ENCODE results near the gene CLDN20.
"Not testable (repeated sequence)": the region's sequence is repeated elsewhere in the genome, so short reads cannot be mapped to it uniquely, and the experiment has no call there.

The CLDN20 gene

DNA sequence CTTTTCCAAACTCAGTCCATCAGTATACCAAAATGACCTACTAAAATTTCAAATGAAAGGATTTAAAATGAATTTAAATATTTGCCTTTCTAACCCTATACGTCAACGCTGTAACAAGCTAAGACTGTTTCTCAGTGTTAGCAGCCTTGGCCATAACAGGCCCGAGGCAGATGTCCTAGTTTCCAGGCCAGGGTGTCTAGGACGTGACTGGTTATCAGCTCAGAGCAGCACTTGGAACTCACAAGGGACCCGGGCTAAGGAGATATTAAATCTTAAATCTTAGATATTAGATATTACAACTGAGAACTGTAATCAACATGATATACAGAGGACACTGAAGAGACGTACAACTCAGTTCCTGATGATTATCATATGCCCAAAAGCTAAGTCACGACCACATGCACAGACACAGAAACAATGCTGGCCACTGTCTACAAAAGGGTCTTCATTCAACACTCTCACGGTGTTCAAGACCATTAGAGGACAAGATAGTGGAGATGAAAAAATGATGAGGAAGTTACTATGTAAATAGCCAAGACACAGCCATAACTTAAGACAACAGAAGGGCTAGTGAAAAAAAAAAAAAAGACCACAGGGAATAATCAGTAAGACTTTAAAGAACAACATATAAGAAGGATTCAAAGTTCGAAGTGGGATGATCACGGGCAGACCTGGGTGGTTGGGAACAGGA is at the start of gene CLDN20:
CLDN20 (plus strand) TSS at position 641 of the 691 bp plus-strand sequence. CDS start 11,707 bp downstream, outside the sequence.
- no peak for DNase-seq

DNA sequence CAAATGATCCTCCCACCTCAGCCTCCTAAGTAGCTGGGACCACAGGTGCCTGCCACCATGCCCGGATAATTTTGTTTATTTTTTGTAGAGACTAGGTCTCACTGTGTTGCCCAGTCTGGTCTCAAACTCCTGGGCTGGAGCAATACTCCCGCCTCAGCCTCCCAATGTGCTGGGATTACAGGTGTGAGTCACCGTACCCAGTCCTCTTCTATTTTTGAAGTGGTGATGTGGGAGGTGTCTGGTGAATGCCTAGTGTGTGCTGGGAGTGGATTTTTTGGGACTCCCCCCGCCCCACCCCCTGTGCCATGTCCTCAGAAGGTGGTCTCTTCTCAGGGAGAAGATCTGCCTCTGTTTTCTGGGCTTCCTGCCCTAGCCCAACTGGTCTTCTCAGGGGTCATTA is 47.9 kb upstream of the CLDN20 start:
- no peak for DNase-seq

GRCh38 chr6:155216312-155217046 is 47.3 kb upstream of the CLDN20 start:
- DNase-seq, result no peak

- DNase-seq, result not testable (repeated sequence)
These were observed 45.1 kb upstream of the CLDN20 start for GRCh38 chr6:155218711-155219110.

GRCh38 chr6:155219299-155219698 is 44.5 kb upstream of the CLDN20 start:
- DNase-seq, result no peak

- no peak for DNase-seq
These were observed 43.9 kb upstream of the CLDN20 start for GRCh38 chr6:155219858-155220301.

- no peak for DNase-seq
These were observed 42.7 kb upstream of the CLDN20 start for GRCh38 chr6:155221086-155221485.

GRCh38 chr6:155222506-155222905 is 41.3 kb upstream of the CLDN20 start:
- DNase-seq, result no peak

DNA sequence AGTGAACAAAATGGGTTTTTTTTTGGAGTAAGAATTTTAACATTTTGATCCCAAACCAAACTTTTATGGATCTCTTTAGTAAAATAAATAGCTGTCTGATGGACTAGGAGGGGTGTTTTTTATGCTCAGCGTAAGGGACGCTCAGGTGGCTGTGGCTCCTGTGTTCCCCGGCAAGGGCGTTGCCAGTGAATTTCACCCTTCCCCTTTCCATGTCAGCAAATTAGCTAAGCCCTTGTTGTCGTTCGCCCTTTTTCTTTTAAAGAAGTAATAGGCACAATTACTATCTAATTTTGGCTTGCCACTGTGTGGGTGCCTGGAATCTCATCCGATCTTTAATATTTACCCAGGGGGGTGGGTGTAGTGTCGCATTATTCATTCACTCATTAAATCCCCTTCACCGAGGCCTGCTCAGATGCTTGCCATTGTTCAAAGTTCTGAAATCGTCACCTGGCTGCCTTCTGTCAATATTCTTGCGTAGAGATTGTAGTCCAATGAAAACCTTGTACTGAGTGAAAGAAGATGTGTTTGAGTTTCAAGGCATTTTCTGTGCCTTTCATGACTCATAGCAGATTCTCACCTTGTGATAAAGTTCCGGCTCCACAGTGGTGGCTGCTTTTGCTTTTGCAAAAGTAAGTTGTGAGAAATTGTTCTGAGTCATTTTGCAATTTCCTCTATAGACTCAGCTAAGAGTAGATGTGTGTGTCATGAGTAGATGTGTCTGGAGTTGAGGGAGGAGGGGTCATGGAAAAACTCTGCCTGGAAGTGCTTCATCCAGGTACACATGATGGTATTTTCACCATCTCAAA is 40.0 kb upstream of the CLDN20 start:
- DNase-seq, result no peak

GRCh38 chr6:155224618-155225017 is 39.2 kb upstream of the CLDN20 start:
- no peak for DNase-seq

- no peak for DNase-seq
These were observed 36.8 kb upstream of the CLDN20 start for GRCh38 chr6:155227046-155227445.

GRCh38 chr6:155228546-155229166 is 35.2 kb upstream of the CLDN20 start:
- no peak for DNase-seq

GRCh38 chr6:155230975-155231374 is 32.8 kb upstream of the CLDN20 start:
- not testable (repeated sequence) for DNase-seq

GRCh38 chr6:155232848-155233247 is 31.0 kb upstream of the CLDN20 start:
- no peak for DNase-seq

- DNase-seq, result no peak
These were observed 29.6 kb upstream of the CLDN20 start for GRCh38 chr6:155234167-155234566.

GRCh38 chr6:155234687-155235086 is 29.1 kb upstream of the CLDN20 start:
- no peak for DNase-seq

- DNase-seq, result no peak
These were observed 28.7 kb upstream of the CLDN20 start for GRCh38 chr6:155235087-155235486.

DNA sequence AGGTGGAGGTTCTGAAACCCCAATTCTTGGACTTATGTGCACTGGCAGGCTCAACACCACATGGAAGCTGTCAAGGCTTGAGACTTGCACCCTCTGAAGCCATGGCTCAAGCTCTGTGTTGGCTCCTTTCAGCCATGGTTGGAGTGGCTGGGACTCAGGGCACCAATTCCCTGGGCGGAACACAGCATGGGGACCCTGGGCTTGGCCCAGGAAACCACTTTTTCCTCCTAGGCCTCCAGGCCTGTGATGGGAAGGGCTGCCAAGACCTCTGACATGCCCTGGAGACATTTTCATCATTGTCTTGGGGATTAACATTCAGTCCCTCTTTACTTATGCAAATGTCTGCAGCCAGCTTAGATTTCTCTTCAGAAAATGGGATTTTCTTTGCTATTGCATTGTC is 26.2 kb upstream of the CLDN20 start:
- no peak for DNase-seq

- DNase-seq, result no peak
These were observed 22.8 kb upstream of the CLDN20 start for GRCh38 chr6:155240905-155241600.

DNA sequence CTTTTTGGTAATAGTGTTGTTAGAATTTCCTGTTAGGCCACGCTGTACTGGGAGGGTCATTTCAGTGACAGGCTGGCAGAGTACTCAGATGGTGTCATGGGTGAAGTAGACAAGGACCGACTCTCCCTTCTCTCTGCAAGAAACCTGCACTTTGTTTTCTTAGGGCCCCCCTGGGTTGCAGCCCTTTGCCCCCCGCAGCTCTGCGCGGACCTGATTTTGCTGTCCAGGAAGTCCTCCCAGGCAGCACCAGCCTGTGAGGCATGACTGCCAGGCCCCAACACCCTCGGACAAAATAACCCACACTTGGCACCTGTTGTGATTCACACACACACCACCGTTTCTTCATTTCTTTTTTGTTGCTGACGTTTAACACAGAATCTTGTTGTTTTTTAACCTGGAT is 21.8 kb upstream of the CLDN20 start:
- no peak for DNase-seq

- no peak for DNase-seq
These were observed 19.4 kb upstream of the CLDN20 start for GRCh38 chr6:155244434-155244833.

GRCh38 chr6:155245193-155245592 is 18.6 kb upstream of the CLDN20 start:
- no peak for DNase-seq

All from hematopoietic multipotent progenitor cell treated with erythropoietin and hydrocortisone succinate and interleukin-3 and kit ligand, for 8 days (in vitro differentiated cells).